D341Med (cell line): Measurements from ENCODE around the gene CLIP2.
A peak's percentile ranks its signal among the peaks of the same experiment; 100 is the strongest.
"Not testable (repeated sequence)": the region's sequence is repeated elsewhere in the genome, so short reads cannot be mapped to it uniquely, and the experiment has no call there.

ENCODE experiments used
- DNase-seq: peaks from one replicate; pipeline ENCODE4 v3.0.0; 2012; ENCODE audit warnings: low spot score

CLIP2 gene

GRCh38 chr7:74332373-74333176, 43.4 kb downstream of the CLIP2 start:
- no peak for DNase-seq

- DNase-seq, result no peak
Measured at GRCh38 chr7:74334030-74334429, 44.8 kb downstream of the CLIP2 start.

GRCh38 chr7:74337926-74338325, 48.7 kb downstream of the CLIP2 start:
- no peak for DNase-seq

GRCh38 chr7:74338366-74339108, 49.3 kb downstream of the CLIP2 start:
- DNase-seq, result peak; percentile 36

GRCh38 chr7:74339648-74340047, 50.4 kb downstream of the CLIP2 start:
- not testable (repeated sequence) for DNase-seq

GRCh38 chr7:74343281-74344131, 54.3 kb downstream of the CLIP2 start:
- no peak for DNase-seq

- no peak for DNase-seq
Measured at GRCh38 chr7:74344132-74344496, 54.9 kb downstream of the CLIP2 start.

- DNase-seq, result no peak
Measured at GRCh38 chr7:74344786-74345185, 55.6 kb downstream of the CLIP2 start.

- DNase-seq, result no peak
Measured at GRCh38 chr7:74345970-74346369, 56.8 kb downstream of the CLIP2 start.

- DNase-seq, result no peak
Measured at GRCh38 chr7:74349621-74350020, 60.4 kb downstream of the CLIP2 start.

GRCh38 chr7:74350751-74351150, 61.5 kb downstream of the CLIP2 start:
- no peak for DNase-seq

- DNase-seq, result no peak
Measured at GRCh38 chr7:74351836-74352235, 62.6 kb downstream of the CLIP2 start.

GRCh38 chr7:74352551-74353138, 63.4 kb downstream of the CLIP2 start:
- not testable (repeated sequence) for DNase-seq

- DNase-seq, result no peak
Measured at GRCh38 chr7:74354009-74354408, 64.8 kb downstream of the CLIP2 start.

GRCh38 chr7:74355091-74355490, 65.9 kb downstream of the CLIP2 start:
- no peak for DNase-seq

- no peak for DNase-seq
Measured at GRCh38 chr7:74356589-74357315, 67.5 kb downstream of the CLIP2 start.

GRCh38 chr7:74360008-74360407, 70.8 kb downstream of the CLIP2 start:
- peak; percentile 20 for DNase-seq

GRCh38 chr7:74362266-74362665, 73.1 kb downstream of the CLIP2 start:
- DNase-seq, result no peak

GRCh38 chr7:74364061-74364460, 74.9 kb downstream of the CLIP2 start:
- peak; percentile 45 for DNase-seq

GRCh38 chr7:74365322-74366022, 76.3 kb downstream of the CLIP2 start:
- no peak for DNase-seq
